IMR-90 (cell line): ENCODE measurements around the gene CNPY3. TPM values are rescaled to one million over a fixed set of nuclear protein-coding genes. Genes with fewer than 3 reads are reported as not detected.

ENCODE experiments used
- ATAC-seq: fragments of 200-7000 bp; cut with Tn5 transposase; 2 replicates; pipeline ENCODE4 v1.9.1; 2020; ENCODE audit warnings: low read depth, mild to moderate bottlenecking, moderate library complexity
- BruUV-seq: library from RNA; stranded (reverse); fragments of 400-500 nt; replicated peaks from 2 replicates; lab custom pipeline; 2021; lab: Mats Ljungman, UMichigan
- CTCF ChIA-PET: fragments of 300-600 bp; formaldehyde crosslinking; extraction: SDS; loops from one replicate; lab custom pipeline; 2021; ENCODE audit warnings: antibody characterized with exemption; lab: Yijun Ruan, JAX
- POLR2A ChIA-PET: fragments of 300-600 bp; sonication (Branson Sonifier 250); formaldehyde crosslinking; loops from one replicate; lab custom pipeline; 2022; ENCODE audit warnings: antibody characterized with exemption; ENCODE audit not compliant: unreplicated experiment; lab: Charles Lee
- DNase-seq: peaks from one replicate; pipeline ENCODE4 v3.0.0; 2013
- H2AFZ ChIP-seq: replicated peaks from 2 replicates; pipeline ENCODE3; 2013; ENCODE audit warnings: low read length, mild to moderate bottlenecking; ENCODE audit not compliant: poor library complexity
- H2AK5ac ChIP-seq: 2 replicates; pipeline ENCODE4 v1.6.1; 2013; ENCODE audit warnings: low read depth, low read length, inconsistent platforms
- H2AK9ac ChIP-seq: replicated peaks from 2 replicates; pipeline ENCODE3; 2013; ENCODE audit warnings: mild to moderate bottlenecking, low read depth, low read length, moderate library complexity; ENCODE audit not compliant: poor library complexity
- H2BK120ac ChIP-seq: 2 replicates; pipeline ENCODE4 v1.6.1; 2013; ENCODE audit warnings: low read depth, low read length, inconsistent platforms
- H2BK15ac ChIP-seq: 3 replicates; pipeline ENCODE4 v1.6.1; 2013; ENCODE audit warnings: low read depth, low read length, inconsistent platforms
- H2BK20ac ChIP-seq: 2 replicates; pipeline ENCODE4 v1.6.1; 2013; ENCODE audit warnings: low read depth, mild to moderate bottlenecking, inconsistent platforms, low read length, moderate library complexity
- H2BK5ac ChIP-seq: 2 replicates; pipeline ENCODE4 v1.6.1; 2013; ENCODE audit warnings: mild to moderate bottlenecking, low read depth, low read length, inconsistent platforms; ENCODE audit not compliant: poor library complexity, severe bottlenecking
- H3K14ac ChIP-seq: replicated peaks from 2 replicates; pipeline ENCODE4 v1.6.1; 2013; ENCODE audit warnings: low read depth, low read length, inconsistent platforms
- H3K18ac ChIP-seq: 2 replicates; pipeline ENCODE4 v1.6.1; 2013; ENCODE audit warnings: low read depth, low read length, control low read depth
- H3K23ac ChIP-seq: 2 replicates; pipeline ENCODE4 v1.6.1; 2013; ENCODE audit warnings: low read depth, low read length, inconsistent platforms
- H3K27ac ChIP-seq: 2 replicates; pipeline ENCODE4 v1.5.1; 2013; ENCODE audit warnings: mild to moderate bottlenecking, control low read depth, low read length; ENCODE audit not compliant: insufficient read depth
- H3K27me3 ChIP-seq: 2 replicates; pipeline ENCODE4 v1.6.1; 2013; ENCODE audit warnings: low read length; ENCODE audit not compliant: control insufficient read depth, insufficient read depth
- H3K36me3 ChIP-seq: 2 replicates; pipeline ENCODE4 v1.6.1; 2013; ENCODE audit warnings: low read length, mixed read lengths; ENCODE audit not compliant: control insufficient read depth, insufficient read depth
- H3K4ac ChIP-seq: 2 replicates; pipeline ENCODE4 v1.6.1; 2013; ENCODE audit warnings: low read depth, low read length, inconsistent platforms
- H3K4me1 ChIP-seq: 2 replicates; pipeline ENCODE4 v1.6.1; 2013; ENCODE audit warnings: low read length, mixed read lengths; ENCODE audit not compliant: control insufficient read depth, insufficient read depth
- H3K4me2 ChIP-seq: 2 replicates; pipeline ENCODE4 v1.6.1; 2013; ENCODE audit warnings: low read depth, mild to moderate bottlenecking, control low read depth, low read length, moderate library complexity
- H3K4me3 ChIP-seq: 2 replicates; pipeline ENCODE4 v1.5.1; 2013; ENCODE audit warnings: low read depth, mild to moderate bottlenecking, control low read depth, low read length, moderate library complexity; ENCODE audit not compliant: insufficient read depth
- H3K56ac ChIP-seq: 2 replicates; pipeline ENCODE4 v1.6.1; 2013; ENCODE audit warnings: low read length, inconsistent platforms; ENCODE audit not compliant: insufficient read depth; ENCODE audit errors: extremely low read depth
- H3K79me1 ChIP-seq, 2 experiments: 2 replicates each; pipeline ENCODE4 v1.6.1; 2013; ENCODE audit warnings: low read length in 2 of 2, inconsistent platforms in 1 of 2, low read depth in 1 of 2
- H3K9ac ChIP-seq: 2 replicates; pipeline ENCODE4 v1.6.1; 2013; ENCODE audit warnings: low read depth, low read length, control low read depth
- H3K9me1 ChIP-seq: 2 replicates; pipeline ENCODE4 v1.6.1; 2013; ENCODE audit warnings: low read length, inconsistent platforms; ENCODE audit not compliant: insufficient read depth
- H3K9me3 ChIP-seq: 2 replicates; pipeline ENCODE4 v1.6.1; 2013; ENCODE audit warnings: low read length; ENCODE audit not compliant: control insufficient read depth, insufficient read depth
- H4K20me1 ChIP-seq: 2 replicates; pipeline ENCODE4 v1.6.1; 2013; ENCODE audit warnings: low read length, inconsistent platforms; ENCODE audit not compliant: insufficient read depth
- H4K5ac ChIP-seq: 2 replicates; pipeline ENCODE4 v1.6.1; 2013; ENCODE audit warnings: mild to moderate bottlenecking, low read depth, low read length, control low read depth
- H4K8ac ChIP-seq, 2 experiments: 2 replicates each; pipeline ENCODE4 v1.6.1; 2013; ENCODE audit warnings: low read depth in 2 of 2, low read length in 2 of 2, control low read depth in 1 of 2, inconsistent platforms in 1 of 2
- H4K91ac ChIP-seq: 2 replicates; pipeline ENCODE4 v1.6.1; 2013; ENCODE audit warnings: low read depth, low read length, inconsistent platforms; ENCODE audit not compliant: insufficient read depth
- CEBPB ChIP-seq: IDR thresholded peaks from 2 replicates; pipeline ENCODE4 v1.6.1; 2012; ENCODE audit warnings: low read depth, low read length, improper control_type of control experiment
- CHD1 ChIP-seq: IDR thresholded peaks from 2 replicates; pipeline ENCODE4 v1.6.1; 2012; ENCODE audit warnings: low read depth, low read length, improper control_type of control experiment
- FOS ChIP-seq: fragments of 150-350 bp; IDR thresholded peaks from 2 replicates; pipeline ENCODE4 v1.6.1; 2016; ENCODE audit warnings: low read depth, low read length
- MAFK ChIP-seq: IDR thresholded peaks from 2 replicates; pipeline ENCODE4 v1.6.1; 2012; ENCODE audit warnings: low read depth, low read length, improper control_type of control experiment
- MXI1 ChIP-seq: IDR thresholded peaks from 2 replicates; pipeline ENCODE4 v1.6.1; 2012; ENCODE audit warnings: low read depth, mild to moderate bottlenecking, low read length, moderate library complexity, borderline replicate concordance
- NFE2L2 ChIP-seq: fragments of 150-350 bp; IDR thresholded peaks from 2 replicates; pipeline ENCODE4 v1.6.1; 2016; ENCODE audit warnings: low read depth, mild to moderate bottlenecking, low read length
- RAD21 ChIP-seq: IDR thresholded peaks from 2 replicates; pipeline ENCODE4 v1.6.1; 2012; ENCODE audit warnings: low read length, improper control_type of control experiment
- RCOR1 ChIP-seq: IDR thresholded peaks from 2 replicates; pipeline ENCODE4 v1.6.1; 2012; ENCODE audit warnings: mild to moderate bottlenecking, low read length, improper control_type of control experiment; ENCODE audit not compliant: insufficient replicate concordance
- RFX5 ChIP-seq: IDR thresholded peaks from 2 replicates; pipeline ENCODE4 v1.8.0; 2012; ENCODE audit warnings: low read depth, mild to moderate bottlenecking, low read length, moderate library complexity
- WGBS, 2 experiments: methylation state at CpG; one replicate each; pipeline versions ENCODE4 v1.1.5 to v1.1.7; 2013; ENCODE audit warnings: missing lambda C conversion rate in 2 of 2; ENCODE audit not compliant: insufficient read length in 1 of 2; ENCODE audit errors: extremely low coverage in 2 of 2; 5-methylcytosine and 5-hydroxymethylcytosine counted together
- dilution Hi-C: fragments of 300-500 bp; cut with HindIII; formaldehyde crosslinking; loops from one replicate; pipeline ENCODE4 v1.14.3; 2018; ENCODE audit warnings: low sequenced_read_pairs; ENCODE audit not compliant: unreplicated experiment
- in situ Hi-C: fragments of 300-500 bp; cut with MboI; formaldehyde crosslinking; loops from 3 replicates; pipeline ENCODE4 v1.14.3; 2019; ENCODE audit warnings: low sequenced_read_pairs, inconsistent platforms, mixed read lengths
- intact Hi-C: fragments of 100-400 bp; cut with micrococcal nuclease; formaldehyde crosslinking; loops from 2 replicates; pipeline ENCODE4 v1.10.0; 2022
- polyA plus RNA-seq, 3 experiments: library from polyadenylated mRNA; depleted of rRNA; stranded (reverse); fragments of >200 nt; gene quantifications; 2 replicates each; pipeline ENCODE4 v1.2.3, GENCODE V29; 2012; ENCODE audit warnings: low replicate concordance in 1 of 3
- total RNA-seq: library from RNA; depleted of rRNA; stranded (reverse); fragments of >200 nt; gene quantifications from 2 replicates; pipeline ENCODE4 v1.2.3, GENCODE V29; 2012
- TF ChIP-seq, protein P1 (sequence below): fragments of 150-350 bp; IDR thresholded peaks from 2 replicates; pipeline ENCODE4 v1.6.1; 2016; ENCODE audit warnings: low read depth, mild to moderate bottlenecking, low read length, moderate library complexity, borderline replicate concordance

The CNPY3 gene
- total and polyA plus RNA-seq, 2 of the 4 experiments (the other 2 are of a cell fraction), result 13.3 to 39.2 TPM

DNA sequence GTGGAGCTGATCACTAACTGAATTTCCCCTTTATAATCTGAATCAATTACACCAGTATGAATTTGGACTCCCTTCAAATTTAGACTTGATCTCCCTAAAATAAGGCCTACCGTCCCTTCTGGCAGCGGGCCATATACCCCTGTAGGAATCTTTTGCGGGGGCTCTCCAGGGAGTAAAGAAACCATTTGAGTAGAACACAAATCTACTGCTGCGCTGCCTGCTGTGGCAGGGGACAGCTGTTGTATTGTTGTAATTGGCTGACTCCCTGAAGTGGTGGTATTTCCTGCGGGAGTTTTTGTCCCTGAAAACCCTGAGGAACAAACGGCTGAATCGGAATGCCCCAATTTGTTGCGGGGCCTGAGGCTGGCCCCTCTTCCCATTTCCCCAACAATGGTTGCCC is 29.4 kb upstream of the CNPY3 start:
- no peak overlapping the region for H3K4me3 ChIP-seq
- no peak overlapping the region for H4K91ac ChIP-seq
- dilution Hi-C loops (no loop called here), intact Hi-C loops (loop anchor here (1.0 to 10.0 kb wide), 5 partner anchors 77 to 825 kb away; partner anchors contain the start of genes KLHDC3 and PEX6), in situ Hi-C loops (loop anchor here (10.0 to 25.0 kb wide), 2 partner anchors 245 to 813 kb away; no protein-coding TSS in a partner anchor)
- no peak overlapping the region for H2BK15ac ChIP-seq
- no peak for ATAC-seq
- H3K36me3 ChIP-seq, result no peaks in the 10 kb centered on the region
- H3K79me1 ChIP-seq, result no peaks in the 10 kb centered on the region
- H2AK9ac ChIP-seq, result no peak overlapping the region
- no peaks in the 10 kb centered on the region for H3K9me1 ChIP-seq
- no peak overlapping the region for H3K56ac ChIP-seq
- H3K4me1 ChIP-seq, result peaks cover 3% of the 10 kb centered on the region; the same call in 1 of the 2 replicates
- no peak overlapping the region for H3K14ac ChIP-seq
- H2BK5ac ChIP-seq, result no peak overlapping the region
- H2AK5ac ChIP-seq, result no peak overlapping the region
- no TSS peak for BruUV-seq
- WGBS, 2 experiments, result no CpG with 5 or more reads among the region's 8 CpGs
- no peak overlapping the region for H3K18ac ChIP-seq
- no peak overlapping the region for H3K27ac ChIP-seq
- TF ChIP-seq FOS (no peak), NFE2L2 (no peak), RAD21 (no peak), CHD1 (no peak), RFX5 (no peak), MXI1 (no peak), MAFK (no peak), RCOR1 (no peak), CEBPB (no peak)
- TF ChIP-seq, protein P1, sequence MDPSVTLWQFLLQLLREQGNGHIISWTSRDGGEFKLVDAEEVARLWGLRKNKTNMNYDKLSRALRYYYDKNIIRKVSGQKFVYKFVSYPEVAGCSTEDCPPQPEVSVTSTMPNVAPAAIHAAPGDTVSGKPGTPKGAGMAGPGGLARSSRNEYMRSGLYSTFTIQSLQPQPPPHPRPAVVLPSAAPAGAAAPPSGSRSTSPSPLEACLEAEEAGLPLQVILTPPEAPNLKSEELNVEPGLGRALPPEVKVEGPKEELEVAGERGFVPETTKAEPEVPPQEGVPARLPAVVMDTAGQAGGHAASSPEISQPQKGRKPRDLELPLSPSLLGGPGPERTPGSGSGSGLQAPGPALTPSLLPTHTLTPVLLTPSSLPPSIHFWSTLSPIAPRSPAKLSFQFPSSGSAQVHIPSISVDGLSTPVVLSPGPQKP, result no peak
- peak overlapping the region; percentile 21 for H2AFZ ChIP-seq
- H3K4me2 ChIP-seq, result no peak overlapping the region
- H2BK20ac ChIP-seq, result no peak overlapping the region
- H3K27me3 ChIP-seq, result no peaks in the 10 kb centered on the region
- no peak for DNase-seq
- peak overlapping the region in 1 of 2 experiments; percentile 5; a peak in 1 of 4 replicates for H4K8ac ChIP-seq
- H4K20me1 ChIP-seq, result no peaks in the 10 kb centered on the region
- no peak overlapping the region for H2BK120ac ChIP-seq
- H4K5ac ChIP-seq, result no peak overlapping the region; the same call in 1 of the 2 replicates
- CTCF ChIA-PET, result no interaction called here
- H3K4ac ChIP-seq, result no peak overlapping the region
- H3K9me3 ChIP-seq, result no peaks in the 10 kb centered on the region
- POLR2A ChIA-PET, result no interaction called here
- H3K9ac ChIP-seq, result no peak overlapping the region
- no peak overlapping the region for H3K23ac ChIP-seq
